ENCODE data around the gene MEI1. TPM values are rescaled to one million over a fixed set of nuclear protein-coding genes. Genes with fewer than 3 reads are reported as not detected.

MEI1 gene
- total and polyA plus RNA-seq, 8 donors: 1.5 to 7.9 (median 3.3) TPM

- H3K36me3 ChIP-seq: peaks cover 0 to 14% of the 10 kb centered on the region in 2 donors
- no peak overlapping the region for H3K27ac ChIP-seq
- intact Hi-C loops (cut with DNase I): no loop called here
- H3K9me3 ChIP-seq: no peaks in the 10 kb centered on the region
- no peaks in the 10 kb centered on the region for H3K27me3 ChIP-seq
- no peak for TF ChIP-seq CTCF (IDR thresholded peaks at IDR 0.05)
- ATAC-seq (no peak), DNase-seq (no peak)
- H3K4me3 ChIP-seq: no peak overlapping the region
- peaks cover 7 to 15% of the 10 kb centered on the region in 2 donors for H3K4me1 ChIP-seq
Measured at GRCh38 chr22:41805639-41806038, 106.3 kb downstream of the MEI1 start.

GRCh38 chr22:41808400-41808799 is 109.1 kb downstream of the MEI1 start:
- intact Hi-C loops (cut with DNase I): no loop called here
- Histone ChIP-seq H3K4me3 (no peak overlapping the region), H3K4me1 (no peaks in the 10 kb centered on the region), H3K27ac (no peak overlapping the region), H3K9me3 (no peaks in the 10 kb centered on the region), H3K36me3 (peaks cover 0 to 31% of the 10 kb centered on the region in 2 donors), H3K27me3 (no peaks in the 10 kb centered on the region)
- DNase-seq: no peak
- TF ChIP-seq CTCF (IDR thresholded peaks at IDR 0.05): no peak
- no peak for ATAC-seq

- Histone ChIP-seq H3K36me3 (peaks cover 0 to 44% of the 10 kb centered on the region in 2 donors), H3K27me3 (no peaks in the 10 kb centered on the region), H3K4me1 (no peaks in the 10 kb centered on the region), H3K27ac (no peak overlapping the region), H3K4me3 (no peak overlapping the region), H3K9me3 (no peaks in the 10 kb centered on the region)
- no peak for ATAC-seq
- DNase-seq: no peak
- intact Hi-C loops (cut with DNase I): no loop called here
- TF ChIP-seq CTCF (IDR thresholded peaks at IDR 0.05): no peak
Measured at GRCh38 chr22:41810022-41810421, 110.7 kb downstream of the MEI1 start.

- Histone ChIP-seq H3K27ac (no peak overlapping the region), H3K27me3 (no peaks in the 10 kb centered on the region), H3K9me3 (no peaks in the 10 kb centered on the region), H3K4me3 (no peak overlapping the region), H3K36me3 (peaks cover 0 to 51% of the 10 kb centered on the region in 2 donors), H3K4me1 (no peaks in the 10 kb centered on the region)
- no peak for TF ChIP-seq CTCF (IDR thresholded peaks at IDR 0.05)
- intact Hi-C loops (cut with DNase I): no loop called here
- ATAC-seq (no peak), DNase-seq (no peak)
Measured at GRCh38 chr22:41812805-41813545, 113.7 kb downstream of the MEI1 start.

GRCh38 chr22:41813726-41814410 is 114.6 kb downstream of the MEI1 start:
- Histone ChIP-seq H3K9me3 (no peaks in the 10 kb centered on the region), H3K27ac (no peak overlapping the region), H3K4me1 (no peaks in the 10 kb centered on the region), H3K36me3 (peaks cover 0 to 58% of the 10 kb centered on the region in 2 donors), H3K27me3 (no peaks in the 10 kb centered on the region), H3K4me3 (no peak overlapping the region)
- no peak for TF ChIP-seq CTCF (IDR thresholded peaks at IDR 0.05)
- ATAC-seq (no peak), DNase-seq (no peak)
- intact Hi-C loops (cut with DNase I): no loop called here

Data from left lung (tissue), 10 donors.